Upper lobe of right lung (tissue), 1 donor: ENCODE data around the gene DENND5A. TPM values are rescaled to one million over a fixed set of nuclear protein-coding genes. Genes with fewer than 3 reads are reported as not detected.
A peak's percentile ranks its signal among the peaks of the same experiment; 100 is the strongest.

Source experiments
- ATAC-seq: fragments of 200-7000 bp; cut with Tn5 transposase; one replicate; pipeline ENCODE4 v1.9.1; 2020; ENCODE audit warnings: mild to moderate bottlenecking, moderate library complexity
- DNase-seq: peaks from one replicate; pipeline ENCODE4 v3.0.0-alpha.2; 2020
- H3K27ac ChIP-seq: fragments of 200-600 bp; one replicate; pipeline ENCODE4 v1.8.0; 2022
- H3K27me3 ChIP-seq: fragments of 200-600 bp; one replicate; pipeline ENCODE4 v1.8.0; 2022; ENCODE audit warnings: mild to moderate bottlenecking
- H3K36me3 ChIP-seq: fragments of 200-600 bp; one replicate; pipeline ENCODE4 v1.8.0; 2022
- H3K4me1 ChIP-seq: fragments of 200-600 bp; one replicate; pipeline ENCODE4 v1.8.0; 2022
- H3K4me3 ChIP-seq: fragments of 200-600 bp; one replicate; pipeline ENCODE4 v1.8.0; 2022; ENCODE audit warnings: mild to moderate bottlenecking
- H3K9me3 ChIP-seq: fragments of 200-600 bp; one replicate; pipeline ENCODE4 v1.8.0; 2022
- intact Hi-C: fragments of 100-400 bp; cut with DNase I; formaldehyde crosslinking; loops from one replicate; pipeline ENCODE4 v1.11.0; 2022
- total RNA-seq: library from RNA; stranded (reverse); fragmentation: NEBNext Ultra II Directional; extraction: Animal tissue kit (Norgen Biotek cat#: 25700); gene quantifications from one replicate; pipeline ENCODE4 v1.2.1, GENCODE V29; 2021
- TF ChIP-seq, protein P1 (sequence below): fragments of 200-600 bp; IDR thresholded peaks from one replicate; pipeline ENCODE4 v1.8.0; 2022; ENCODE audit warnings: antibody characterized with exemption
- donor health status: DM: no; HTN: yes; CAD: no; lungs with severe emphysema.

The DENND5A gene
- total RNA-seq, 1 donor from 2014 or later, result 90.8 TPM

DNA sequence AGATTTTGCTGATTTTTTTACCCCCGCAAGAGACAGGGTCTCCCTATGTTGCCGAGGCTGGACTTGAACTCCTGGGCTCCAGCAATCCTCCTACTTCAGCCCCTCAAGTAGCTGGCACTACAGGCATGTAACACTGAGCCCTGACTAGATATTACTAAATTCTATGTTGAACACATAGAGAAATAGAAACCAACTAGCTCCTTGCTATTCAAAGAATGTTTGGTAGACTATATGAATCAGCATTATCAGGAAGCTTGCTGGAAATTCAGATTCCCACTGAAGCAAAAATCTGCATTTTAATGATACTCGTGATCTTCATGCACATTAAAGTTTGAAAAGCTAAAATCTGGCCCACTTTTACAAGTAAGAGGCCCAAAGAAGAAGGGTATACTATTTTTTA lies 37.3 kb upstream of the DENND5A start:
- Histone ChIP-seq H3K4me1 (no peaks in the 10 kb centered on the region), H3K4me3 (no peak overlapping the region), H3K27me3 (no peaks in the 10 kb centered on the region), H3K9me3 (no peaks in the 10 kb centered on the region), H3K27ac (no peak overlapping the region), H3K36me3 (peaks cover 16% of the 10 kb centered on the region)
- TF ChIP-seq, protein P1, sequence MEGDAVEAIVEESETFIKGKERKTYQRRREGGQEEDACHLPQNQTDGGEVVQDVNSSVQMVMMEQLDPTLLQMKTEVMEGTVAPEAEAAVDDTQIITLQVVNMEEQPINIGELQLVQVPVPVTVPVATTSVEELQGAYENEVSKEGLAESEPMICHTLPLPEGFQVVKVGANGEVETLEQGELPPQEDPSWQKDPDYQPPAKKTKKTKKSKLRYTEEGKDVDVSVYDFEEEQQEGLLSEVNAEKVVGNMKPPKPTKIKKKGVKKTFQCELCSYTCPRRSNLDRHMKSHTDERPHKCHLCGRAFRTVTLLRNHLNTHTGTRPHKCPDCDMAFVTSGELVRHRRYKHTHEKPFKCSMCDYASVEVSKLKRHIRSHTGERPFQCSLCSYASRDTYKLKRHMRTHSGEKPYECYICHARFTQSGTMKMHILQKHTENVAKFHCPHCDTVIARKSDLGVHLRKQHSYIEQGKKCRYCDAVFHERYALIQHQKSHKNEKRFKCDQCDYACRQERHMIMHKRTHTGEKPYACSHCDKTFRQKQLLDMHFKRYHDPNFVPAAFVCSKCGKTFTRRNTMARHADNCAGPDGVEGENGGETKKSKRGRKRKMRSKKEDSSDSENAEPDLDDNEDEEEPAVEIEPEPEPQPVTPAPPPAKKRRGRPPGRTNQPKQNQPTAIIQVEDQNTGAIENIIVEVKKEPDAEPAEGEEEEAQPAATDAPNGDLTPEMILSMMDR, result no peak
- no peak for ATAC-seq
- intact Hi-C loops, result no loop called here
- no peak for DNase-seq

DNA sequence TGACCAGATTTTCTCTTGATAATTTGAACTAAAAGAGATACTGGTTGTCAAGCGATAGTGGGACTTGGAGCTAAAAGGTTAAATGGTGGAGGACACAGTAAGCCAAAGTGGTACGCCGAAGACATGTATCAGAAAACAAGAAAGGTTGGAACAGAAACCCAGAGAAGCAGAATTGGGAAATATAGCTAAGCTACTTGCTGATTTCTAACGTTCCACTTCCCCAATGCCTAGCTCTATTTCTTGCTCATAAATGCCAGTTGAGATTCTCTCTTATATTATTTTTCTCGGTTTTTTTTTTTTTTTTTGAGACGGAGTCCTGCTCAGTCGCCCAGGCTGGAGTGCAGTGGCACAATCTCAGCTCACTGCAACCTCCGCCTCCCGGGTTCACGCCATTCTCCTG lies 36.6 kb upstream of the DENND5A start:
- Histone ChIP-seq H3K4me1 (no peaks in the 10 kb centered on the region), H3K27me3 (no peaks in the 10 kb centered on the region), H3K27ac (no peak overlapping the region), H3K9me3 (no peaks in the 10 kb centered on the region), H3K36me3 (peaks cover 23% of the 10 kb centered on the region), H3K4me3 (no peak overlapping the region)
- intact Hi-C loops, result no loop called here
- TF ChIP-seq, protein P1, result no peak
- ATAC-seq, result no peak
- DNase-seq, result no peak

GRCh38 chr11:9293646-9294045 lies 28.5 kb upstream of the DENND5A start:
- intact Hi-C loops, result no loop called here
- Histone ChIP-seq H3K4me3 (no peak overlapping the region), H3K4me1 (no peaks in the 10 kb centered on the region), H3K27me3 (no peaks in the 10 kb centered on the region), H3K27ac (no peak overlapping the region), H3K36me3 (peaks cover 49% of the 10 kb centered on the region), H3K9me3 (no peaks in the 10 kb centered on the region)
- no peak for DNase-seq
- TF ChIP-seq, protein P1, result no peak
- ATAC-seq, result no peak

GRCh38 chr11:9285850-9286587 lies 20.9 kb upstream of the DENND5A start:
- H3K4me1 ChIP-seq, result no peaks in the 10 kb centered on the region
- no peak overlapping the region for H3K27ac ChIP-seq
- no peaks in the 10 kb centered on the region for H3K27me3 ChIP-seq
- intact Hi-C loops, result no loop called here
- ATAC-seq (no peak), DNase-seq (no peak)
- H3K36me3 ChIP-seq, result peaks cover 37% of the 10 kb centered on the region
- no peaks in the 10 kb centered on the region for H3K9me3 ChIP-seq
- H3K4me3 ChIP-seq, result no peak overlapping the region
- TF ChIP-seq, protein P1, result no peak

- Histone ChIP-seq H3K9me3 (no peaks in the 10 kb centered on the region), H3K4me3 (no peak overlapping the region), H3K27me3 (no peaks in the 10 kb centered on the region), H3K4me1 (no peaks in the 10 kb centered on the region), H3K27ac (no peak overlapping the region), H3K36me3 (peaks cover 25% of the 10 kb centered on the region)
- intact Hi-C loops, result no loop called here
- TF ChIP-seq, protein P1, result no peak
- DNase-seq (no peak), ATAC-seq (peak; percentile 34)
Measured at GRCh38 chr11:9280655-9281301, 15.6 kb upstream of the DENND5A start.
